ENCODE results near the gene RIMKLB.

DNA sequence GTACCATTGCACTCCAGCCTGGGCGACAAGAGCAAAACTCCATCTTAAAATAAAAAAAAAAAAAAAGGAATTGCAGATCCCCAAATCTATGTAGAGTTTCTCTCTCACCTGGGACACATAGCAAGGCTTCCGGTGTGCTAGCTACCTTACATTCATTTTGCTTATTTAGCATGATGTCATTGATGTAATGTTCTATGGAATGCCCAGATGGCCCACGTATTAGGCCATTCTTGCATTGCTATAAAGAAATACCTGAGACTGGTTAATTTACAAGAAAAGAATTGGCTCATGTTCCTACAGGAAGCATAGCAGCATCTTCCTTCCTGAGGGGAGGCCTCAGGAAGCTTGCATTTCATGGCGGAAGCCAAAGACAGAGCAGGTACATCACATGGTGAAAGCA lies 87.7 kb downstream of the RIMKLB start:
- TF ChIP-seq, protein P1, sequence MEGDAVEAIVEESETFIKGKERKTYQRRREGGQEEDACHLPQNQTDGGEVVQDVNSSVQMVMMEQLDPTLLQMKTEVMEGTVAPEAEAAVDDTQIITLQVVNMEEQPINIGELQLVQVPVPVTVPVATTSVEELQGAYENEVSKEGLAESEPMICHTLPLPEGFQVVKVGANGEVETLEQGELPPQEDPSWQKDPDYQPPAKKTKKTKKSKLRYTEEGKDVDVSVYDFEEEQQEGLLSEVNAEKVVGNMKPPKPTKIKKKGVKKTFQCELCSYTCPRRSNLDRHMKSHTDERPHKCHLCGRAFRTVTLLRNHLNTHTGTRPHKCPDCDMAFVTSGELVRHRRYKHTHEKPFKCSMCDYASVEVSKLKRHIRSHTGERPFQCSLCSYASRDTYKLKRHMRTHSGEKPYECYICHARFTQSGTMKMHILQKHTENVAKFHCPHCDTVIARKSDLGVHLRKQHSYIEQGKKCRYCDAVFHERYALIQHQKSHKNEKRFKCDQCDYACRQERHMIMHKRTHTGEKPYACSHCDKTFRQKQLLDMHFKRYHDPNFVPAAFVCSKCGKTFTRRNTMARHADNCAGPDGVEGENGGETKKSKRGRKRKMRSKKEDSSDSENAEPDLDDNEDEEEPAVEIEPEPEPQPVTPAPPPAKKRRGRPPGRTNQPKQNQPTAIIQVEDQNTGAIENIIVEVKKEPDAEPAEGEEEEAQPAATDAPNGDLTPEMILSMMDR (IDR thresholded peaks at IDR 0.05 in 2 of 3, conservative IDR thresholded peaks at IDR 0.05 in 1 of 3; ENCODE audit: borderline replicate concordance in 1 of 3, insufficient read depth in 1 of 3, low read depth in 2 of 3, low read length in 2 of 3) = no peak
- no peak for TF ChIP-seq POLR2A (IDR thresholded peaks at IDR 0.05; ENCODE audit: borderline replicate concordance, extremely low read depth, insufficient read depth, insufficient read length)
- TF ChIP-seq REST (IDR thresholded peaks at IDR 0.05; ENCODE audit: low read depth) = no peak
- no peak for TF ChIP-seq EZH2phosphoT487 (IDR thresholded peaks at IDR 0.05; ENCODE audit: borderline replicate concordance)
- TF ChIP-seq POLR2AphosphoS5 (IDR thresholded peaks at IDR 0.05; ENCODE audit: low read depth, low read length) = no peak
- TF ChIP-seq CBX3 (IDR thresholded peaks at IDR 0.05; ENCODE audit: low read depth) = no peak
- TF ChIP-seq EZH2 (IDR thresholded peaks at IDR 0.05) = no peak
- TF ChIP-seq TCF7L2 (IDR thresholded peaks at IDR 0.05; ENCODE audit: borderline replicate concordance, extremely low read depth, insufficient read depth, insufficient read length) = no peak

Measured in HCT116 (cell line).